K562 (cell line): Measurements from ENCODE around the gene ANKRD16. TPM values are rescaled to one million over a fixed set of nuclear protein-coding genes. Genes with fewer than 3 reads are reported as not detected.
A peak's percentile ranks its signal among the peaks of the same experiment; 100 is the strongest.

Source experiments
- BCOR ChIP-seq: fragments of 450-650 bp; IDR thresholded peaks from 2 replicates; pipeline ENCODE4 v1.6.1; 2016
- HDAC1 ChIP-seq, 2 experiments: fragments of 450-650 bp; IDR thresholded peaks; 2 replicates each; pipeline ENCODE4 v1.6.1; 2016 to 2017; ENCODE audit warnings: inconsistent platforms in 1 of 2, mild to moderate bottlenecking in 1 of 2, moderate library complexity in 1 of 2
- HDAC3 ChIP-seq: fragments of 450-650 bp; IDR thresholded peaks from 2 replicates; pipeline ENCODE4 v1.6.1; 2018; ENCODE audit warnings: borderline replicate concordance, mild to moderate bottlenecking, moderate library complexity; ENCODE audit not compliant: partially characterized antibody
- KAT7 ChIP-seq: sonication (generic); formaldehyde crosslinking; IDR thresholded peaks from 2 replicates; pipeline ENCODE4 v1.8.0; 2022; ENCODE audit warnings: missing genetic modification reagents, mild to moderate bottlenecking, borderline replicate concordance
- NFIX ChIP-seq: fragments of 250-450 bp; sonication (Bioruptor Pico); IDR thresholded peaks from 2 replicates; pipeline ENCODE4 v1.4.0; 2020; ENCODE audit warnings: low read depth, mild to moderate bottlenecking, moderate library complexity
- RAD51 ChIP-seq: fragments of 450-650 bp; IDR thresholded peaks from 2 replicates; pipeline ENCODE4 v1.7.1; 2016; ENCODE audit warnings: low read depth, mild to moderate bottlenecking, borderline replicate concordance
- TRIM24 ChIP-seq, 2 experiments: fragments of 450-650 bp; IDR thresholded peaks; 2 replicates each; pipeline ENCODE4 v1.6.1; 2016
- ZNF197 ChIP-seq: fragments of 200-800 bp; sonication (Bioruptor generic); IDR thresholded peaks from 2 replicates; pipeline ENCODE4 v1.6.1; 2016; ENCODE audit warnings: low read depth, missing genetic modification characterization, missing compliant biosample characterization
- polyA plus RNA-seq, 8 experiments: library from polyadenylated mRNA; depleted of rRNA in 4 of 8; stranded (reverse) in 5 of 8; unstranded in 3 of 8; fragments of >200 nt; fragmentation: Nextera tagmentation in 2 of 8; fragmentation: Illumina TruSeq in 1 of 8; extraction: Ambion mirVana in 2 of 8; extraction: Trizol in 1 of 8; gene quantifications; 2 replicates each; pipeline versions ENCODE4 v1.2.1 to v1.2.3, GENCODE V29; 2011 to 2014; ENCODE audit warnings: inconsistent platforms in 1 of 8, missing spikeins in 1 of 8
- total RNA-seq, 7 experiments: library from RNA; depleted of rRNA in 6 of 7; stranded (reverse); fragments of >200 nt in 6 of 7; fragmentation: Illumina TruSeq in 2 of 7; extraction: Trizol in 2 of 7; gene quantifications; 2 replicates each; pipeline versions ENCODE4 v1.2.1 to v1.2.3, GENCODE V29; 2011 to 2021; ENCODE audit warnings: low replicate concordance in 1 of 7
- TF ChIP-seq, protein P1 (sequence below): fragments of 450-650 bp; IDR thresholded peaks from 2 replicates; pipeline ENCODE4 v1.6.1; 2016; ENCODE audit warnings: antibody characterized with exemption
- TF ChIP-seq, protein P2 (sequence below): IDR thresholded peaks from 2 replicates; pipeline ENCODE4 v1.6.1; 2016; ENCODE audit warnings: missing genetic modification characterization, missing compliant biosample characterization
- TF ChIP-seq, protein P3 (sequence below): fragments of 250-450 bp; sonication (Bioruptor Pico); IDR thresholded peaks from 2 replicates; pipeline ENCODE4 v1.4.0; 2020; ENCODE audit warnings: mild to moderate bottlenecking, moderate library complexity, borderline replicate concordance
- TF ChIP-seq, protein P4 (sequence below), 2 experiments: fragments of 200-800 bp in 1 of 2; sonication (Bioruptor generic) in 1 of 2; sonication (generic) in 1 of 2; formaldehyde crosslinking in 1 of 2; IDR thresholded peaks in 1 of 2; conservative IDR thresholded peaks in 1 of 2; 2 replicates each; pipeline versions ENCODE4 v1.5.0 to v1.6.1; 2016 to 2020; ENCODE audit warnings: missing compliant biosample characterization in 1 of 2, missing genetic modification characterization in 1 of 2, missing genetic modification reagents in 1 of 2
- TF ChIP-seq, protein P5 (sequence below), 2 experiments: fragments of 450-650 bp; IDR thresholded peaks; 2 replicates each; pipeline ENCODE4 v1.6.1; 2018; ENCODE audit warnings: mild to moderate bottlenecking in 2 of 2, low read depth in 1 of 2; ENCODE audit not compliant: partially characterized antibody in 2 of 2

ANKRD16 gene
- total and polyA plus RNA-seq, 9 of the 15 experiments (the other 6 are each of a cell fraction or from before 2014, with no cell fraction given) = 1.5 to 16.0 (median 9.5) TPM

DNA sequence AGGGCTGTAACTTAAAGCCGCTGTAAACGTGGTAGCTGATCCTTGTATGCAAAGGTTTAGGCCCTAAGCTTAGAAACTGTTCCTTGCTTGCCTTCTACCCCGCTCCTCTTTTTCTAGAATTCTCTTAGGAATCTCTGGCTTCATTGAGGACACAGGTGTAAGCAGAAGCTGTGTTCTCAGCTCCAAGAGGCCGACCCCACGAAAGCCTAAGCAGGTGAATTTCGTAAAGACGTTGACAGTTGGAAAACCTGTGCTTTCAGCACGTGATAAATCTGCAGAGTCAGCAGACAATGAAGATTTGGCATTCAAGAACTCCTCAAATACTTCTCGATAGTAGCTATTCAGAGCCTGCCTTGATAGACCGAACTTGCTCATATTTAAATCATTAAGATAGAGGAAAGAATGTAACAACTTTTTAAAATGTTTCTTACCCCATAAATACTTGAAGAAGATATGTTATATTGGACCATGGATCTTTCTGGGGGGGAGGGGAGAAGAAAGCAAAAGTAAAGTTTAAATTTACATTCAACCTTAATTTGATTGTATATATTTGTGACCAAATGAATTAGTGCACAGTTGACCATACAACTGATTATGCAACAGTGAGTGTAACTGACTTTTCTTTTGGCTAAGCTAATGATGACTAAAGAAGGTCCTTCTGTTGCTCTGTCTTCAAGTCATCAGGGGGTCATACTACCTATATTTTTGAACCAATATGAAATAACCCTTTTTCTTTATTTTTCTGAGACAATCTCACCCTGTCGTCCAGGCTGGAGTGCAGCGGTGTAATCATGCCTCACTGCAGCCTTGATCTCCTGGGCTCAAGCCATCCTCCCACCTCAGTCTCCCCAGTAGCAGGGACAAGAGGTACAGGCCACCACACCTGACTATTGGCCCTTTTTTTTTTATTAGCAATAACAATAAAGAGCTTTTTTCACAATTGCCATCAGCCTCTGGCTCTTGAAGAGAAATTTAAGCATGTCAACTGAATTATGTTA is 75.3 kb downstream of the ANKRD16 start (continued):
- TF ChIP-seq, protein P1, sequence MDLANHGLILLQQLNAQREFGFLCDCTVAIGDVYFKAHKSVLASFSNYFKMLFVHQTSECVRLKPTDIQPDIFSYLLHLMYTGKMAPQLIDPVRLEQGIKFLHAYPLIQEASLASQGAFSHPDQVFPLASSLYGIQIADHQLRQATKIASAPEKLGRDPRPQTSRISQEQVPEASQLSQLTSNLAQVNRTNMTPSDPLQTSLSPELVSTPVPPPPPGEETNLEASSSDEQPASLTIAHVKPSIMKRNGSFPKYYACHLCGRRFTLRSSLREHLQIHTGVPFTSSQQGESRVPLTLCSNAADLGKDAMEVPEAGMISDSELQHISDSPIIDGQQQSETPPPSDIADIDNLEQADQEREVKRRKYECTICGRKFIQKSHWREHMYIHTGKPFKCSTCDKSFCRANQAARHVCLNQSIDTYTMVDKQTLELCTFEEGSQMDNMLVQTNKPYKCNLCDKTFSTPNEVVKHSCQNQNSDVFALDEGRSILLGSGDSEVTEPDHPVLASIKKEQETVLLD = 0 out of 2 replicates have a peak, but pooled peaks have one; percentile 19
- no peak for TF ChIP-seq NFIX (CRISPR knock-in tag)
- no peak for TF ChIP-seq BCOR
- peak; percentile 43 for TF ChIP-seq HDAC3
- TF ChIP-seq, protein P2, sequence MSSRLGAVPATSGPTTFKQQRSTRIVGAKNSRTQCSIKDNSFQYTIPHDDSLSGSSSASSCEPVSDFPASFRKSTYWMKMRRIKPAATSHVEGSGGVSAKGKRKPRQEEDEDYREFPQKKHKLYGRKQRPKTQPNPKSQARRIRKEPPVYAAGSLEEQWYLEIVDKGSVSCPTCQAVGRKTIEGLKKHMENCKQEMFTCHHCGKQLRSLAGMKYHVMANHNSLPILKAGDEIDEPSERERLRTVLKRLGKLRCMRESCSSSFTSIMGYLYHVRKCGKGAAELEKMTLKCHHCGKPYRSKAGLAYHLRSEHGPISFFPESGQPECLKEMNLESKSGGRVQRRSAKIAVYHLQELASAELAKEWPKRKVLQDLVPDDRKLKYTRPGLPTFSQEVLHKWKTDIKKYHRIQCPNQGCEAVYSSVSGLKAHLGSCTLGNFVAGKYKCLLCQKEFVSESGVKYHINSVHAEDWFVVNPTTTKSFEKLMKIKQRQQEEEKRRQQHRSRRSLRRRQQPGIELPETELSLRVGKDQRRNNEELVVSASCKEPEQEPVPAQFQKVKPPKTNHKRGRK (tag) = no peak
- peak; percentile 46; the same call in 1 of the 2 replicates for TF ChIP-seq RAD51
- TF ChIP-seq, protein P3, sequence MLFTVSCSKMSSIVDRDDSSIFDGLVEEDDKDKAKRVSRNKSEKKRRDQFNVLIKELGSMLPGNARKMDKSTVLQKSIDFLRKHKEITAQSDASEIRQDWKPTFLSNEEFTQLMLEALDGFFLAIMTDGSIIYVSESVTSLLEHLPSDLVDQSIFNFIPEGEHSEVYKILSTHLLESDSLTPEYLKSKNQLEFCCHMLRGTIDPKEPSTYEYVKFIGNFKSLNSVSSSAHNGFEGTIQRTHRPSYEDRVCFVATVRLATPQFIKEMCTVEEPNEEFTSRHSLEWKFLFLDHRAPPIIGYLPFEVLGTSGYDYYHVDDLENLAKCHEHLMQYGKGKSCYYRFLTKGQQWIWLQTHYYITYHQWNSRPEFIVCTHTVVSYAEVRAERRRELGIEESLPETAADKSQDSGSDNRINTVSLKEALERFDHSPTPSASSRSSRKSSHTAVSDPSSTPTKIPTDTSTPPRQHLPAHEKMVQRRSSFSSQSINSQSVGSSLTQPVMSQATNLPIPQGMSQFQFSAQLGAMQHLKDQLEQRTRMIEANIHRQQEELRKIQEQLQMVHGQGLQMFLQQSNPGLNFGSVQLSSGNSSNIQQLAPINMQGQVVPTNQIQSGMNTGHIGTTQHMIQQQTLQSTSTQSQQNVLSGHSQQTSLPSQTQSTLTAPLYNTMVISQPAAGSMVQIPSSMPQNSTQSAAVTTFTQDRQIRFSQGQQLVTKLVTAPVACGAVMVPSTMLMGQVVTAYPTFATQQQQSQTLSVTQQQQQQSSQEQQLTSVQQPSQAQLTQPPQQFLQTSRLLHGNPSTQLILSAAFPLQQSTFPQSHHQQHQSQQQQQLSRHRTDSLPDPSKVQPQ (CRISPR knock-in tag) = 0 out of 2 replicates have a peak, but pooled peaks have one; percentile 11
- peak; percentile 5; the same call in 1 of the 2 replicates for TF ChIP-seq ZNF197 (CRISPR knock-in tag)
- peak; percentile 74; the same call in 1 of the 2 replicates for TF ChIP-seq KAT7 (CRISPR knock-in tag)
- 0 out of 4 replicates have a peak, but pooled peaks of 1 of the 2 experiments have one; percentile 15 for TF ChIP-seq HDAC1 (IDR thresholded peaks at IDR 0.05)
- TF ChIP-seq TRIM24 (IDR thresholded peaks at IDR 0.05) = peak in 1 of 2 experiments; percentile 3; a peak in 1 of 4 replicates
- TF ChIP-seq, protein P4, sequence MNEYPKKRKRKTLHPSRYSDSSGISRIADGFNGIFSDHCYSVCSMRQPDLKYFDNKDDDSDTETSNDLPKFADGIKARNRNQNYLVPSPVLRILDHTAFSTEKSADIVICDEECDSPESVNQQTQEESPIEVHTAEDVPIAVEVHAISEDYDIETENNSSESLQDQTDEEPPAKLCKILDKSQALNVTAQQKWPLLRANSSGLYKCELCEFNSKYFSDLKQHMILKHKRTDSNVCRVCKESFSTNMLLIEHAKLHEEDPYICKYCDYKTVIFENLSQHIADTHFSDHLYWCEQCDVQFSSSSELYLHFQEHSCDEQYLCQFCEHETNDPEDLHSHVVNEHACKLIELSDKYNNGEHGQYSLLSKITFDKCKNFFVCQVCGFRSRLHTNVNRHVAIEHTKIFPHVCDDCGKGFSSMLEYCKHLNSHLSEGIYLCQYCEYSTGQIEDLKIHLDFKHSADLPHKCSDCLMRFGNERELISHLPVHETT (CRISPR knock-in tag; conservative IDR thresholded peaks at IDR 0.05 in 1 of 2, IDR thresholded peaks at IDR 0.05 in 1 of 2) = no peak; a peak in 1 of 4 replicates
- TF ChIP-seq, protein P5, sequence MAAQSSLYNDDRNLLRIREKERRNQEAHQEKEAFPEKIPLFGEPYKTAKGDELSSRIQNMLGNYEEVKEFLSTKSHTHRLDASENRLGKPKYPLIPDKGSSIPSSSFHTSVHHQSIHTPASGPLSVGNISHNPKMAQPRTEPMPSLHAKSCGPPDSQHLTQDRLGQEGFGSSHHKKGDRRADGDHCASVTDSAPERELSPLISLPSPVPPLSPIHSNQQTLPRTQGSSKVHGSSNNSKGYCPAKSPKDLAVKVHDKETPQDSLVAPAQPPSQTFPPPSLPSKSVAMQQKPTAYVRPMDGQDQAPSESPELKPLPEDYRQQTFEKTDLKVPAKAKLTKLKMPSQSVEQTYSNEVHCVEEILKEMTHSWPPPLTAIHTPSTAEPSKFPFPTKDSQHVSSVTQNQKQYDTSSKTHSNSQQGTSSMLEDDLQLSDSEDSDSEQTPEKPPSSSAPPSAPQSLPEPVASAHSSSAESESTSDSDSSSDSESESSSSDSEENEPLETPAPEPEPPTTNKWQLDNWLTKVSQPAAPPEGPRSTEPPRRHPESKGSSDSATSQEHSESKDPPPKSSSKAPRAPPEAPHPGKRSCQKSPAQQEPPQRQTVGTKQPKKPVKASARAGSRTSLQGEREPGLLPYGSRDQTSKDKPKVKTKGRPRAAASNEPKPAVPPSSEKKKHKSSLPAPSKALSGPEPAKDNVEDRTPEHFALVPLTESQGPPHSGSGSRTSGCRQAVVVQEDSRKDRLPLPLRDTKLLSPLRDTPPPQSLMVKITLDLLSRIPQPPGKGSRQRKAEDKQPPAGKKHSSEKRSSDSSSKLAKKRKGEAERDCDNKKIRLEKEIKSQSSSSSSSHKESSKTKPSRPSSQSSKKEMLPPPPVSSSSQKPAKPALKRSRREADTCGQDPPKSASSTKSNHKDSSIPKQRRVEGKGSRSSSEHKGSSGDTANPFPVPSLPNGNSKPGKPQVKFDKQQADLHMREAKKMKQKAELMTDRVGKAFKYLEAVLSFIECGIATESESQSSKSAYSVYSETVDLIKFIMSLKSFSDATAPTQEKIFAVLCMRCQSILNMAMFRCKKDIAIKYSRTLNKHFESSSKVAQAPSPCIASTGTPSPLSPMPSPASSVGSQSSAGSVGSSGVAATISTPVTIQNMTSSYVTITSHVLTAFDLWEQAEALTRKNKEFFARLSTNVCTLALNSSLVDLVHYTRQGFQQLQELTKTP (IDR thresholded peaks at IDR 0.05; ENCODE audit: low read depth in 1 of 2, partially characterized antibody in 2 of 2) = peak in 1 of 2 experiments; percentile 69
